Measurements from ENCODE around the gene KLF7. TPM values are rescaled to one million over a fixed set of nuclear protein-coding genes. Genes with fewer than 3 reads are reported as not detected.

Gene KLF7
- polyA plus RNA-seq, 3 donors, result 9.4 to 40.7 (median 10.3) TPM

- Histone ChIP-seq H3K4me3 (replicated peaks in 1 of 3; ENCODE audit: low read depth in 2 of 3, low read length in 3 of 3) (no peak overlapping the region), H3K9ac (ENCODE audit: insufficient read depth, low read length, poor library complexity, severe bottlenecking) (no peak overlapping the region), H4K20me1 (ENCODE audit: insufficient read depth, low read length) (peaks cover 99% of the 10 kb centered on the region), H3K4me1 (ENCODE audit: control insufficient read depth in 1 of 2, insufficient read depth in 2 of 2, low read length in 2 of 2) (peaks cover 20 to 28% of the 10 kb centered on the region in 2 donors), H3K36me3 (replicated peaks in 1 of 2; ENCODE audit: control insufficient read depth in 1 of 2, insufficient read depth in 2 of 2, low read length in 2 of 2) (peaks cover 18 to 53% of the 10 kb centered on the region in 2 donors), H3K79me2 (ENCODE audit: insufficient read depth, low read length) (peaks cover 100% of the 10 kb centered on the region), H2AFZ (ENCODE audit: insufficient read depth, low read depth, low read length, poor library complexity, severe bottlenecking) (no peak overlapping the region), H3K27me3 (ENCODE audit: control insufficient read depth in 2 of 2, insufficient read depth in 2 of 2, low read length in 2 of 2) (no peaks in the 10 kb centered on the region), H3K9me3 (replicated peaks in 1 of 2; ENCODE audit: control insufficient read depth in 1 of 2, insufficient read depth in 1 of 2, low read length in 2 of 2) (no peaks in the 10 kb centered on the region), H3K4me2 (replicated peaks; ENCODE audit: extremely low read depth, low read length, poor library complexity, severe bottlenecking) (no peak overlapping the region), H3K27ac (ENCODE audit: low read depth in 1 of 2, low read length in 2 of 2) (peak overlapping the region in 1 of 2 donors; percentile 46)
- peaks cover 0 to 1% (median 0%) of the 10 kb centered on the region in 3 donors for H3K27me3 Mint-ChIP-seq (ENCODE audit: low read depth in 3 of 3)
- peaks cover 53 to 65% of the 10 kb centered on the region in 2 donors for H3K36me3 Mint-ChIP-seq
- no peak for DNase-seq
- H3K4me3 Mint-ChIP-seq, result no peak overlapping the region
- H3K27ac Mint-ChIP-seq, result peak overlapping the region in 3 of 7 donors; percentile 42 to 77 (median 61)
- 98% methylated on average over 31 of the region's 31 CpGs for WGBS (ENCODE audit: insufficient coverage)
- H3K9me3 Mint-ChIP-seq, result no peaks in the 10 kb centered on the region
- peaks cover 39% of the 10 kb centered on the region for H3K4me1 Mint-ChIP-seq
- TF ChIP-seq, protein P1, sequence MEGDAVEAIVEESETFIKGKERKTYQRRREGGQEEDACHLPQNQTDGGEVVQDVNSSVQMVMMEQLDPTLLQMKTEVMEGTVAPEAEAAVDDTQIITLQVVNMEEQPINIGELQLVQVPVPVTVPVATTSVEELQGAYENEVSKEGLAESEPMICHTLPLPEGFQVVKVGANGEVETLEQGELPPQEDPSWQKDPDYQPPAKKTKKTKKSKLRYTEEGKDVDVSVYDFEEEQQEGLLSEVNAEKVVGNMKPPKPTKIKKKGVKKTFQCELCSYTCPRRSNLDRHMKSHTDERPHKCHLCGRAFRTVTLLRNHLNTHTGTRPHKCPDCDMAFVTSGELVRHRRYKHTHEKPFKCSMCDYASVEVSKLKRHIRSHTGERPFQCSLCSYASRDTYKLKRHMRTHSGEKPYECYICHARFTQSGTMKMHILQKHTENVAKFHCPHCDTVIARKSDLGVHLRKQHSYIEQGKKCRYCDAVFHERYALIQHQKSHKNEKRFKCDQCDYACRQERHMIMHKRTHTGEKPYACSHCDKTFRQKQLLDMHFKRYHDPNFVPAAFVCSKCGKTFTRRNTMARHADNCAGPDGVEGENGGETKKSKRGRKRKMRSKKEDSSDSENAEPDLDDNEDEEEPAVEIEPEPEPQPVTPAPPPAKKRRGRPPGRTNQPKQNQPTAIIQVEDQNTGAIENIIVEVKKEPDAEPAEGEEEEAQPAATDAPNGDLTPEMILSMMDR (IDR thresholded peaks at IDR 0.05), result no peak
- intact Hi-C loops (cut with micrococcal nuclease), result no loop called here
These were observed 41.9 kb downstream of the KLF7 start for GRCh38 chr2:207123776-207124391.

DNA sequence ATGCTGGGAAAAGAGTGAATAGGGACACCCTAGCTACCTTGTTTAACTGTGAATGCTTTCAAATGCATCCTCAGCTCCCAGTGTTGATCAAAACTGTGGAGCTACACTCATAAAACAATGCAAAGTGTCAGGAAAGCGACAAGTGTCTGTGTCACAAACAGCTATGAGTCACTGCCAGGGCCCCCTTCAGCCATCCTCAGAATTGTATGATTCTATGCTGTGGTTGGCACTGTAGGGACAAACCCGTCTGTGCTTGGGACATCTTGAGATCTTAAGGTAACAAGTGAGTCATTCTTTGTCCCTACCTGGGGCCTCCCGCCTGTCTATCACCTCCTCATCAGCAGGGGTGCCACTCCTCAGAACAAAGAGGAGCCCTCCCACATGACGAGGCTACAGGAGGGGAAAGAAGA lies 42.4 kb downstream of the KLF7 start:
- H3K4me2 ChIP-seq (replicated peaks; ENCODE audit: extremely low read depth, low read length, poor library complexity, severe bottlenecking), result no peak overlapping the region
- WGBS (ENCODE audit: insufficient coverage), result 100% methylated on average over 1 of the region's 4 CpGs
- H3K36me3 Mint-ChIP-seq, result peaks cover 58 to 67% of the 10 kb centered on the region in 2 donors

More for the DNA sequence above, 42.4 kb downstream of the KLF7 start:
- TF ChIP-seq, protein P1 (IDR thresholded peaks at IDR 0.05), result no peak
- no peak overlapping the region for H3K4me3 ChIP-seq (replicated peaks in 1 of 3; ENCODE audit: low read depth in 2 of 3, low read length in 3 of 3)
- Mint-ChIP-seq H3K27ac (peak overlapping the region in 4 of 7 donors; percentile 18 to 77 (median 42)), H3K4me3 (no peak overlapping the region), H3K4me1 (peaks cover 34% of the 10 kb centered on the region), H3K9me3 (no peaks in the 10 kb centered on the region), H3K27me3 (ENCODE audit: low read depth in 3 of 3) (peaks cover 0 to 1% (median 0%) of the 10 kb centered on the region in 3 donors)
- no peaks in the 10 kb centered on the region for H3K27me3 ChIP-seq (ENCODE audit: control insufficient read depth in 2 of 2, insufficient read depth in 2 of 2, low read length in 2 of 2)
- intact Hi-C loops (cut with micrococcal nuclease), result no loop called here
- peaks cover 99% of the 10 kb centered on the region for H4K20me1 ChIP-seq (ENCODE audit: insufficient read depth, low read length)
- no peak overlapping the region for H2AFZ ChIP-seq (ENCODE audit: insufficient read depth, low read depth, low read length, poor library complexity, severe bottlenecking)
- no peaks in the 10 kb centered on the region for H3K9me3 ChIP-seq (replicated peaks in 1 of 2; ENCODE audit: control insufficient read depth in 1 of 2, insufficient read depth in 1 of 2, low read length in 2 of 2)
- no peak overlapping the region for H3K9ac ChIP-seq (ENCODE audit: insufficient read depth, low read length, poor library complexity, severe bottlenecking)
- H3K4me1 ChIP-seq (ENCODE audit: control insufficient read depth in 1 of 2, insufficient read depth in 2 of 2, low read length in 2 of 2), result peaks cover 14 to 23% of the 10 kb centered on the region in 2 donors
- H3K27ac ChIP-seq (ENCODE audit: low read depth in 1 of 2, low read length in 2 of 2), result peak overlapping the region in 1 of 2 donors; percentile 19
- peaks cover 18 to 58% of the 10 kb centered on the region in 2 donors for H3K36me3 ChIP-seq (replicated peaks in 1 of 2; ENCODE audit: control insufficient read depth in 1 of 2, insufficient read depth in 2 of 2, low read length in 2 of 2)
- H3K79me2 ChIP-seq (ENCODE audit: insufficient read depth, low read length), result peaks cover 100% of the 10 kb centered on the region
- DNase-seq, result no peak

Data from CD14-positive monocyte (primary cell).